Nucleus accumbens (tissue), 56 donors: ENCODE data around the gene ZBP1.

Experiments used
- DNase-seq, 56 donors: peaks; one replicate each; lab custom pipeline; 2025; lab: John Stamatoyannopoulos, UW

ZBP1 gene

DNA sequence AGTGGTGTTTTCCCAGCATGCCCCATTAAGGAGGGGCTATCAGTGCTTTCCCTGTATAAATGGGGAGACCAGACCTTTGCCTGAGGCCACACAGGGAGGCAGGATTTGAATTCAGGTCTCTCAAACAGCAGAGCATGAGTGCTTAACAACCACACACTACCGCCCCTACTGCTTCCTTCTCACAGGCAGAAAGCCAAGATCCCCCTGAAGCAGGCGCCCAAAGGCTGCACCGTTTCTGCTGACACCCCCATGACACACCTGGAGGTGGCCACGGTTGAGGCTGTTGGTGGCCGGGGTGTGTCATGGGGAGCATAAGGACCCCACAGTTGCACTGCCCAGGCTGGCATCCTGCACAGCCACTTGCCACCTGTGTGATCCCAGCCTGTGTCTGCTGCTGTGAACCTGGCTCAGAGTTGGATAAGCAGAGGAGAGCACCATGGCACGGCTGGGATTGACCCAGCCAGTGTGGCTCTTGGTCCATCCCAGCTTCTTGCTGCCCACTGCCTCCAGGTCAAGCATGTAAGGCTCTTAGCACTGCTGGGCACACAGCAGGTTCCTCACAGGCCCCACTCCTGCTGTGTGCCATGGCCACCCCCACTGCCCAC, 31.0 kb downstream of the ZBP1 start:
- DNase-seq = no peak

GRCh38 chr20:57588596-57588995, 31.6 kb downstream of the ZBP1 start:
- DNase-seq = no peak

GRCh38 chr20:57587989-57588377, 32.2 kb downstream of the ZBP1 start:
- DNase-seq = no peak

GRCh38 chr20:57587278-57587988, 32.8 kb downstream of the ZBP1 start:
- DNase-seq = no peak

- no peak for DNase-seq
Measured at GRCh38 chr20:57586943-57587277, 33.3 kb downstream of the ZBP1 start.

- peak in 15 of 56 donors; percentile 4 to 48 (median 25) for DNase-seq
Measured at GRCh38 chr20:57586370-57586793, 33.8 kb downstream of the ZBP1 start.

DNA sequence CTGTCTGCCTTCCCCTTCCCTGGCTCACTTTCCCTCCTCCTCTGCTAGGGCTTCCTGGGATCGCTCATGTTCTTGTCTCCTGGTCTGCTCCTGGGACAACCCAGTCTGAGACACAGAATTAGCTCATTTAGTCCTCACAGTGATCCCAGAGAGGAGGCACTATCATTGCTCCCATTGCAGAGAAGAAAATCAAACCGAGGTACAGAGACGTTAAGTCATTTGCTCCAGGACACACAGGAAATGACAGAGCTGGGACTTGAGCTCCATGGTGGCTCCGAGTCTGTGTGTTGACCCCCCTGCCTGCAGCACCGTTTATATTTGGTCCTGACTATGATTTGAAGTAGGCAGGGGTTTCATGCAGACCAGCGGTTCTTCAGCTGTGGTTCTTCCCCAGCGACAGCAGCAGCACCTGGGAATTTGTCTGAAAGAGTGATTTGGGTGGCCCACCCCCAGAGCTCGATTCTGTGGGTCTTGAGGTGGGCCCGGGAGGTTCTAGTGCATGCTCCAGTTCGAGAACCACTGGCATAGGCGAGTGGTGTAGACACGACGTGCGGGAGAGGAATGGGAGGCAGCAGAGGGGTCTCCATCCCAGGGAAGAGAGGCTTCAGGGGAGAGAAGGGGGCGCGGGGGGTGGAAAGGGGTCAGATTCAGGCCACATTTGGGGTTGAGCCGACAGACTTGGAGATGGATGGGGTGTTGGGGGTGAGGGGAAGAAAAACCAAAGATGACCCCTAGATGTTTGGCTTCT, 34.6 kb downstream of the ZBP1 start:
- no peak for DNase-seq

DNA sequence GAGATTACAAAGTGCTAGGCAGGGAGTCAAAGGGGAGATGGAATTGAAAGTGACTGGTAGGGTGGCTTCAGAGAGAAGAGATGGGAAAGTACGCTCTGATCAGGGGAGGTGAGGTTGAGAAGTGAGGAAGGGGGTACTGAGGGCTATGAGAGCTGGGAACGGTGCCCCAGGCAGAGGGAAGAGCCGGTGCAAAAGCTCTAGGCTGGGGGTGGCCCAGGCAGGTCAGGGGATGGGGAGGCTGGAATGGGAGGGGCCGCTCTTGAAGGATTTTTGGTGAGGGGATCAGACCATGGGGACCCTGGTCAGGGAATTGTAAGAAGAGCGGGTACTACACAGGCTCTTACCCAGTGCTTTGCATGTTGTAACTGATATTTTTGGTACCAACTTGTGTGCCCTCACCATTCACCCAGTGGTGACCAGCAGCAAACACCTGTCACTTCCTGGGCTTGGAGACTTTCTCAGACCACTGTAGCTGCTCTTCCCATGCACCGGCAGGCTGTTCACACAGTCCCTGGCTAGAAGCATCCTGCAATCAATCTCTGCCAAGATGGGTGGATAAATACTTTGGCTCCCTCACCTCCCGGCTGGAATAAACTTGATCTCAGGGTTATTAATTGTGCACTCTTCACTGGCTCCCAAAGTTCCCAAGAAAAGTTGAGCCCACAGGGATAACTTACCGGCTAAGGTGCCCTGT, 35.3 kb downstream of the ZBP1 start:
- DNase-seq = no peak

GRCh38 chr20:57583289-57584257, 36.7 kb downstream of the ZBP1 start:
- no peak for DNase-seq

DNA sequence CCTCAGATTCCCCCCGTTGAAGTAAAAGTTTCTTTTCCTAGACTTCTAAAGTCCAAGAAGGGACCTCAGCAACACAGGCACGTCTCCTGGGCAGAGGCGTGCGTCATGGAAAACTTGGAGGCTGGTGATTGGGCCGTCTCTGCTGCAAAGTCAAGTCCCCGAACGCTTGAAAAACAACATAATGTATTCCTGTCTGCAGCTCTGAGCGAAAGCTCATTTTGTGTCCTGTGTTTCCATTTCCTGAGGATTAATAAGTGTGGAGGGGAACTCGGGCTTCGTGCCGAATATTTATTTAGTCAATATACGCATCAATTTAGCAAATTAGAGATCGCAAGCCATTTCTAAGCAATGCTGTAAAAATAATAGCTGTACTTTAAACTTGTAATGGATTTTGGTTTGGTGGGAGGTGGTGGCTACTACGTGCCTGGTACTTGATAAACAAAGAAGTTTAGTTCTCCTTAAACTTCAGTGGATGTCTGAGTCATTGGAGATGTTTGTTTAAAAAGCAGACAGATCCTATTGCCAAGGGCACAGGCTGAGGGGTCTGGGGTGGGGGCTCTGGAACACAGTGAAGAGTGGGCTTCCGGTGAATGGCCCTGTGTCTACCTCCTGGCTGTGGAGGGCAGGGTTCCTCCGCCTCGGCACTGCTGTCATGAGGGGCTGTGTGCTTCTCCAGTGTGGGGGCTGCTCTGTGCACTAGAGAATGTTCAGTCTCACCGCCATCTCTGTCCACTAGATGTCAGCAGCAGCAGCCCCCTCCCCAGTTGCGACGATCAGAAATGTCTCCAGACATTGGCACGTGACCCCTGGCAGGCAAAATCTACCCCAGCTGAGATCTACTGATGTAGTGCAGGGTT, 37.6 kb downstream of the ZBP1 start:
- DNase-seq = peak in 22 of 56 donors; percentile 3 to 62 (median 26)

DNA sequence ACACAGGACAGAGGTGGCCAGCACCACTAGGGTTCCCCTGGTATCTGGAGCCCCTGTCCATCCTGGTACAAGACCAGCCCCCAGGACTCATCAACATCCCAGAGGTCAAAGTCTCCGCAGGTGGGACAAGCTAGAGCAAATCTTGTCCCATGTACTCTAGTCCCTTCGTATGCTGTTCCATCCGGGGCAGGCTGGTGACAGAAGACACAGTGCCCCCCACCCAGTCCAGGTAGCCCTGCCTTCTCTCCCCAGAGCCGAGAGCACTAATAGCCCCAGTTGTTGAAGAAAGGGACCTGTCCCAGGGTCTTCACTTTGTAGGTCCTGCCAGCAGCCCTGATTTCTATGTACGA, 38.2 kb downstream of the ZBP1 start:
- DNase-seq = no peak

- no peak for DNase-seq
Measured at GRCh38 chr20:57581202-57582028, 38.8 kb downstream of the ZBP1 start.

GRCh38 chr20:57580478-57581201, 39.6 kb downstream of the ZBP1 start:
- DNase-seq = no peak

DNA sequence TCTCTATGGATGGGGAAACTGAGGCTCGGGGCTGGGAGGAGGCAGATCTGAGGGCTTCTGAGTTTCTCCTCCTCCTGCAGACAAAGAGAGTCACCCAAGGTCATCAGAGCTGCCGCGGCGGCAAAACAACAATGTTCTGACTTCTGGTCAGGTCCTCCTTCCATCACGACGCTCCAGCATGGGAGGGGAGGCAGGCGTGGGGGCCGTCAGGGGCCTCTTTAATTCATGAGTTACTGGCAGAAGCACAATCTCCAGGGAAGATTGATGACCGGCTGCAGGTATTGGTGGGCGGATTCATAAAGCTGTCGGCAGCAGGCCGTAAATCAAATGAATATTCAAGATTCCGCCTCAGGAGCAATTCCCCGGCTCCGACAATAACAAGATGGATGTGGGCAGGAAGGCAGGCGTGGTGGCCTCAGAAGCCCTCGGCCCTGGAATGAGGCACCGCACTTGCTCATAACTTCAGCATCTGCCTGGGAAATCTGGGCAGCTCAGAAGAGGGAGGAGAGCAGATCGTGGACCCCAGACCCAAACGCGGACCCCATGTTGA, 40.3 kb downstream of the ZBP1 start:
- DNase-seq = no peak

- no peak for DNase-seq
Measured at GRCh38 chr20:57579331-57579897, 40.8 kb downstream of the ZBP1 start.

- no peak for DNase-seq
Measured at GRCh38 chr20:57578476-57579165, 41.6 kb downstream of the ZBP1 start.
